HFF-Myc (cell line): ENCODE data around the gene RP2.

Experiments used
- DNase-seq: peaks from one replicate; pipeline ENCODE4 v3.0.0-alpha.2; 2011; ENCODE audit warnings: low read depth; ENCODE audit errors: extremely low read depth
- H3K4me3 ChIP-seq: replicated peaks from 2 replicates; pipeline ENCODE4 v1.5.1; 2011; ENCODE audit warnings: low read depth, mild to moderate bottlenecking, control low read depth, low read length
- TF ChIP-seq, protein P1 (sequence below): IDR thresholded peaks from 2 replicates; pipeline ENCODE4 v1.5.1; 2012; ENCODE audit warnings: mild to moderate bottlenecking, low read depth, low read length, control low read depth; ENCODE audit errors: missing control alignments

Gene RP2

GRCh38 chrX:46929439-46930261, 92.8 kb downstream of the RP2 start:
- TF ChIP-seq, protein P1, sequence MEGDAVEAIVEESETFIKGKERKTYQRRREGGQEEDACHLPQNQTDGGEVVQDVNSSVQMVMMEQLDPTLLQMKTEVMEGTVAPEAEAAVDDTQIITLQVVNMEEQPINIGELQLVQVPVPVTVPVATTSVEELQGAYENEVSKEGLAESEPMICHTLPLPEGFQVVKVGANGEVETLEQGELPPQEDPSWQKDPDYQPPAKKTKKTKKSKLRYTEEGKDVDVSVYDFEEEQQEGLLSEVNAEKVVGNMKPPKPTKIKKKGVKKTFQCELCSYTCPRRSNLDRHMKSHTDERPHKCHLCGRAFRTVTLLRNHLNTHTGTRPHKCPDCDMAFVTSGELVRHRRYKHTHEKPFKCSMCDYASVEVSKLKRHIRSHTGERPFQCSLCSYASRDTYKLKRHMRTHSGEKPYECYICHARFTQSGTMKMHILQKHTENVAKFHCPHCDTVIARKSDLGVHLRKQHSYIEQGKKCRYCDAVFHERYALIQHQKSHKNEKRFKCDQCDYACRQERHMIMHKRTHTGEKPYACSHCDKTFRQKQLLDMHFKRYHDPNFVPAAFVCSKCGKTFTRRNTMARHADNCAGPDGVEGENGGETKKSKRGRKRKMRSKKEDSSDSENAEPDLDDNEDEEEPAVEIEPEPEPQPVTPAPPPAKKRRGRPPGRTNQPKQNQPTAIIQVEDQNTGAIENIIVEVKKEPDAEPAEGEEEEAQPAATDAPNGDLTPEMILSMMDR, result no peak
- DNase-seq, result no peak
- no peak overlapping the region for H3K4me3 ChIP-seq
